Measurements from ENCODE around the gene SMIM10. TPM values are rescaled to one million over a fixed set of nuclear protein-coding genes. Genes with fewer than 3 reads are reported as not detected.

The SMIM10 gene
- total RNA-seq, 3 donors from 2014 or later (not counting 1 experiment from before 2014, with no cell fraction given): 0.16 TPM; not detected in 2

DNA sequence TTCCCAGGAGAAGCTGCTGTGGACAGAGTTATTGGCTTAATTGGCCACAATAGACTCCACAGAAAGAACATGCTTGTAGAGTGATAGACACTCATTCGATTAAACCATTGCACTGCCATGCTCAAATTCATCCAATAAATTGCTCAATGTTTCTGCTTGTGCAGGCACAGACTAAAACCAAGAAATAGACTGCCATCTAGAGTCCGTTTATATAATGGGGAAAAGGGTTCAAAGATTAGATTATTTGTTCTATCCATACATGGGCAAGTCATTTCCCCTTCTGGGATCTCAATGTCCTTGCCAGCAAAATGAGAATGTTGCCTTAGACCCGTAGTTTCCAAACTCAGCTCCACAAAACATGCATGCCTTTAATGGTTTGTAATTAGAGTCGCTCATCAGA lies 8.7 kb downstream of the SMIM10 start:
- peak in 1 of 2 donors; percentile 19 for DNase-seq
- H3K4me1 Mint-ChIP-seq: peaks cover 7 to 9% of the 10 kb centered on the region in 2 donors
- Histone ChIP-seq H3K4me3 (ENCODE audit: low read length) (no peak overlapping the region), H3K27me3 (ENCODE audit: control insufficient read depth, insufficient read depth, low read length) (no peaks in the 10 kb centered on the region), H3K9me3 (ENCODE audit: control insufficient read depth, insufficient read depth, low read length) (no peaks in the 10 kb centered on the region), H3K27ac (ENCODE audit: low read length) (no peak overlapping the region), H3K36me3 (ENCODE audit: control insufficient read depth, insufficient read depth, low read length) (no peaks in the 10 kb centered on the region), H3K4me1 (ENCODE audit: control insufficient read depth, insufficient read depth, low read length) (peaks cover 3% of the 10 kb centered on the region)
- no peaks in the 10 kb centered on the region for H3K9me3 Mint-ChIP-seq
- no peak for ATAC-seq
- H3K4me3 Mint-ChIP-seq: no peak overlapping the region
- no peak overlapping the region for H3K27ac Mint-ChIP-seq
- TF ChIP-seq, protein P1, sequence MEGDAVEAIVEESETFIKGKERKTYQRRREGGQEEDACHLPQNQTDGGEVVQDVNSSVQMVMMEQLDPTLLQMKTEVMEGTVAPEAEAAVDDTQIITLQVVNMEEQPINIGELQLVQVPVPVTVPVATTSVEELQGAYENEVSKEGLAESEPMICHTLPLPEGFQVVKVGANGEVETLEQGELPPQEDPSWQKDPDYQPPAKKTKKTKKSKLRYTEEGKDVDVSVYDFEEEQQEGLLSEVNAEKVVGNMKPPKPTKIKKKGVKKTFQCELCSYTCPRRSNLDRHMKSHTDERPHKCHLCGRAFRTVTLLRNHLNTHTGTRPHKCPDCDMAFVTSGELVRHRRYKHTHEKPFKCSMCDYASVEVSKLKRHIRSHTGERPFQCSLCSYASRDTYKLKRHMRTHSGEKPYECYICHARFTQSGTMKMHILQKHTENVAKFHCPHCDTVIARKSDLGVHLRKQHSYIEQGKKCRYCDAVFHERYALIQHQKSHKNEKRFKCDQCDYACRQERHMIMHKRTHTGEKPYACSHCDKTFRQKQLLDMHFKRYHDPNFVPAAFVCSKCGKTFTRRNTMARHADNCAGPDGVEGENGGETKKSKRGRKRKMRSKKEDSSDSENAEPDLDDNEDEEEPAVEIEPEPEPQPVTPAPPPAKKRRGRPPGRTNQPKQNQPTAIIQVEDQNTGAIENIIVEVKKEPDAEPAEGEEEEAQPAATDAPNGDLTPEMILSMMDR (IDR thresholded peaks at IDR 0.05): no peak
- no peaks in the 10 kb centered on the region for H3K27me3 Mint-ChIP-seq (ENCODE audit: low read depth in 2 of 2)
- intact Hi-C loops (cut with micrococcal nuclease): no loop called here
- no CpG with 5 or more reads among the region's 4 CpGs for WGBS (ENCODE audit: insufficient coverage)
- H3K36me3 Mint-ChIP-seq: no peaks in the 10 kb centered on the region

GRCh38 chrX:135000516-135000915 lies 9.7 kb downstream of the SMIM10 start:
- WGBS (ENCODE audit: insufficient coverage): 80% methylated on average over 1 of the region's 1 CpG
- Histone ChIP-seq H3K4me3 (ENCODE audit: low read length) (no peak overlapping the region), H3K9me3 (ENCODE audit: control insufficient read depth, insufficient read depth, low read length) (no peaks in the 10 kb centered on the region), H3K27me3 (ENCODE audit: control insufficient read depth, insufficient read depth, low read length) (no peaks in the 10 kb centered on the region), H3K4me1 (ENCODE audit: control insufficient read depth, insufficient read depth, low read length) (peaks cover 5% of the 10 kb centered on the region), H3K27ac (ENCODE audit: low read length) (no peak overlapping the region), H3K36me3 (ENCODE audit: control insufficient read depth, insufficient read depth, low read length) (no peaks in the 10 kb centered on the region)
- intact Hi-C loops (cut with micrococcal nuclease): no loop called here
- DNase-seq (no peak), ATAC-seq (no peak)
- TF ChIP-seq, protein P1 (IDR thresholded peaks at IDR 0.05): no peak
- Mint-ChIP-seq H3K4me1 (peaks cover 7 to 10% of the 10 kb centered on the region in 2 donors), H3K9me3 (no peaks in the 10 kb centered on the region), H3K4me3 (no peak overlapping the region), H3K27ac (no peak overlapping the region), H3K36me3 (no peaks in the 10 kb centered on the region), H3K27me3 (ENCODE audit: low read depth in 2 of 2) (no peaks in the 10 kb centered on the region)

- peak; percentile 89 to 94 for DNase-seq
- H3K27ac Mint-ChIP-seq: peak overlapping the region; percentile 65 to 92
- peak overlapping the region; percentile 32 for H3K4me3 ChIP-seq (ENCODE audit: low read length)
- no peaks in the 10 kb centered on the region for H3K36me3 Mint-ChIP-seq
- H3K4me3 Mint-ChIP-seq: peak overlapping the region; percentile 90
- ATAC-seq: peak; percentile 97 to 100 (median 98)
- no peak overlapping the region for H3K27ac ChIP-seq (ENCODE audit: low read length)
- WGBS (ENCODE audit: insufficient coverage): under 1% methylated on average over 28 of the region's 35 CpGs
- H3K9me3 Mint-ChIP-seq: no peaks in the 10 kb centered on the region
- TF ChIP-seq, protein P1 (IDR thresholded peaks at IDR 0.05): no peak
- no peaks in the 10 kb centered on the region for H3K36me3 ChIP-seq (ENCODE audit: control insufficient read depth, insufficient read depth, low read length)
- intact Hi-C loops (cut with micrococcal nuclease): loop anchor here (1.0 kb wide), 1 partner anchor 48 kb away; the partner anchor contains the start of gene RTL8A
- peaks cover 0 to 18% of the 10 kb centered on the region in 2 donors for H3K27me3 Mint-ChIP-seq (ENCODE audit: low read depth in 2 of 2)
- H3K9me3 ChIP-seq (ENCODE audit: control insufficient read depth, insufficient read depth, low read length): no peaks in the 10 kb centered on the region
- no peaks in the 10 kb centered on the region for H3K27me3 ChIP-seq (ENCODE audit: control insufficient read depth, insufficient read depth, low read length)
- H3K4me1 Mint-ChIP-seq: peaks cover 7 to 10% of the 10 kb centered on the region in 2 donors
- peaks cover 5% of the 10 kb centered on the region for H3K4me1 ChIP-seq (ENCODE audit: control insufficient read depth, insufficient read depth, low read length)
Measured at GRCh38 chrX:135003876-135004623, 13.3 kb downstream of the SMIM10 start.

Data from natural killer cell (primary cell).